PC-9 (cell line): ENCODE results near the gene SGO2. TPM values are rescaled to one million over a fixed set of nuclear protein-coding genes. Genes with fewer than 3 reads are reported as not detected.

Experiments used
- BruUV-seq: library from RNA; stranded (reverse); fragments of 400-500 nt; replicated peaks from 2 replicates; lab custom pipeline; 2021; lab: Mats Ljungman, UMichigan
- CTCF ChIA-PET: fragments of 300-600 bp; sonication (Branson Sonifier 250); formaldehyde crosslinking; loops from one replicate; lab custom pipeline; 2022; ENCODE audit warnings: antibody characterized with exemption; lab: Charles Lee
- POLR2A ChIA-PET: fragments of 300-600 bp; sonication (Branson Sonifier 250); formaldehyde crosslinking; loops from one replicate; lab custom pipeline; 2022; ENCODE audit warnings: antibody characterized with exemption; ENCODE audit not compliant: unreplicated experiment; lab: Charles Lee
- DNase-seq, 2 experiments: peaks; one replicate each; pipeline versions ENCODE4 v3.0.0 to v3.0.0-alpha.2; 2015 to 2022; ENCODE audit warnings: mixed read lengths in 1 of 2
- H2AFZ ChIP-seq: fragments of 200-600 bp; sonication (generic); 2 replicates; pipeline ENCODE4 v1.8.1; 2017; ENCODE audit warnings: antibody characterized with exemption
- H3F3A ChIP-seq: fragments of 200-600 bp; sonication (generic); 2 replicates; pipeline ENCODE4 v1.8.1; 2017; ENCODE audit warnings: antibody characterized with exemption, mild to moderate bottlenecking, low read depth; ENCODE audit not compliant: insufficient read depth
- H3K27ac ChIP-seq: fragments of 200-600 bp; sonication (generic); 2 replicates; pipeline ENCODE4 v1.6.1; 2016; ENCODE audit warnings: mixed run types
- H3K27me3 ChIP-seq: fragments of 200-600 bp; sonication (generic); 2 replicates; pipeline ENCODE4 v1.6.1; 2016; ENCODE audit warnings: low read depth, mixed run types; ENCODE audit not compliant: insufficient read depth
- H3K36me3 ChIP-seq: fragments of 200-600 bp; sonication (generic); 2 replicates; pipeline ENCODE4 v1.6.1; 2016; ENCODE audit warnings: low read depth, mixed run types
- H3K4me1 ChIP-seq: fragments of 200-600 bp; sonication (generic); replicated peaks from 2 replicates; pipeline ENCODE4 v1.6.1; 2016; ENCODE audit warnings: mixed run types; ENCODE audit not compliant: insufficient read depth
- H3K4me2 ChIP-seq: fragments of 200-600 bp; sonication (generic); 2 replicates; pipeline ENCODE4 v1.6.1; 2017; ENCODE audit warnings: mixed run types
- H3K4me3 ChIP-seq: fragments of 200-600 bp; sonication (generic); 2 replicates; pipeline ENCODE4 v1.6.1; 2016; ENCODE audit warnings: mixed run types
- H3K79me2 ChIP-seq: fragments of 200-600 bp; sonication (generic); 2 replicates; pipeline ENCODE4 v1.6.1; 2017; ENCODE audit warnings: low read depth, mixed run types
- H3K9me2 ChIP-seq: fragments of 200-600 bp; sonication (generic); 2 replicates; pipeline ENCODE4 v1.8.1; 2017; ENCODE audit warnings: mild to moderate bottlenecking; ENCODE audit not compliant: insufficient read depth
- H3K9me3 ChIP-seq: fragments of 200-600 bp; sonication (generic); 2 replicates; pipeline ENCODE4 v1.8.1; 2016; ENCODE audit warnings: low read depth; ENCODE audit not compliant: insufficient read depth
- H4K20me1 ChIP-seq: fragments of 200-600 bp; sonication (generic); 2 replicates; pipeline ENCODE4 v1.8.1; 2017; ENCODE audit not compliant: insufficient read depth
- EZH2 ChIP-seq: fragments of 200-600 bp; sonication (generic); IDR thresholded peaks from 2 replicates; pipeline ENCODE4 v1.8.0; 2017; ENCODE audit warnings: antibody characterized with exemption, low read depth
- intact Hi-C: fragments of 100-400 bp; cut with micrococcal nuclease; formaldehyde crosslinking; loops from one replicate; pipeline ENCODE4 v1.10.0; 2022; ENCODE audit not compliant: unreplicated experiment
- total RNA-seq: library from RNA; stranded (reverse); gene quantifications from 2 replicates; pipeline ENCODE4 v1.2.3, GENCODE V29; 2021
- TF ChIP-seq, protein P1 (sequence below): fragments of 200-600 bp; sonication (generic); conservative IDR thresholded peaks from 2 replicates; pipeline ENCODE4 v1.6.1; 2017; ENCODE audit warnings: mixed run types, antibody characterized with exemption, mild to moderate bottlenecking, moderate library complexity

SGO2 gene
- total RNA-seq, 1 experiment from 2014 or later: 25.0 TPM

DNA sequence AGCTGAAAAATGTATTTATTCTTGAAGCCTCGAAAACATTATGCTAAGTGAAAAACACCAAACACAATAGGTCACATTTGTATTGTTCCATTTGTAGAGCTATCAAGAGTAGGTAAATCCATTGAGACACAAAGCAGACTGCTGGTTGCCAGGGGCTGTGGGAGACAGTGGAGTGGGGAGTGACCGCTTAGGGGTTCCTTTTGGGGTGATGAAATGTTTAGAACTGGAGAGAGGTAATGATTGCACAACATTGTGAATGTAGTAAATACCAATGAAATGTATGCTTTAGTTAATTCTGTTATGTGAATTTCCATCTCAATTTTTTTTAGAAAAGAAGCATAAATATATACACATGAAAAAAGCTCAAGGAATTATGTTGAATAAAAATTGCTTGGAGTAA lies 32.0 kb upstream of the SGO2 start:
- no peak for DNase-seq
- Histone ChIP-seq H3K4me2 (no peak overlapping the region), H3K36me3 (peaks cover 34% of the 10 kb centered on the region), H3K4me3 (no peak overlapping the region), H3K79me2 (no peaks in the 10 kb centered on the region), H3K9me2 (no peaks in the 10 kb centered on the region), H3K27ac (no peak overlapping the region), H3K9me3 (no peaks in the 10 kb centered on the region), H3K27me3 (no peaks in the 10 kb centered on the region), H3F3A (0 out of 2 replicates have a peak, but pooled peaks cover 13% of the 10 kb centered on the region), H3K4me1 (no peaks in the 10 kb centered on the region), H2AFZ (no peak overlapping the region), H4K20me1 (no peaks in the 10 kb centered on the region)
- ChIA-PET POLR2A (interaction anchor here (0.5 kb wide), 1 partner anchor 9 kb away, joined by 4 read pairs; no protein-coding TSS in a partner anchor), CTCF (no interaction called here)
- intact Hi-C loops: no loop called here
- BruUV-seq: no TSS peak
- TF ChIP-seq, protein P1, sequence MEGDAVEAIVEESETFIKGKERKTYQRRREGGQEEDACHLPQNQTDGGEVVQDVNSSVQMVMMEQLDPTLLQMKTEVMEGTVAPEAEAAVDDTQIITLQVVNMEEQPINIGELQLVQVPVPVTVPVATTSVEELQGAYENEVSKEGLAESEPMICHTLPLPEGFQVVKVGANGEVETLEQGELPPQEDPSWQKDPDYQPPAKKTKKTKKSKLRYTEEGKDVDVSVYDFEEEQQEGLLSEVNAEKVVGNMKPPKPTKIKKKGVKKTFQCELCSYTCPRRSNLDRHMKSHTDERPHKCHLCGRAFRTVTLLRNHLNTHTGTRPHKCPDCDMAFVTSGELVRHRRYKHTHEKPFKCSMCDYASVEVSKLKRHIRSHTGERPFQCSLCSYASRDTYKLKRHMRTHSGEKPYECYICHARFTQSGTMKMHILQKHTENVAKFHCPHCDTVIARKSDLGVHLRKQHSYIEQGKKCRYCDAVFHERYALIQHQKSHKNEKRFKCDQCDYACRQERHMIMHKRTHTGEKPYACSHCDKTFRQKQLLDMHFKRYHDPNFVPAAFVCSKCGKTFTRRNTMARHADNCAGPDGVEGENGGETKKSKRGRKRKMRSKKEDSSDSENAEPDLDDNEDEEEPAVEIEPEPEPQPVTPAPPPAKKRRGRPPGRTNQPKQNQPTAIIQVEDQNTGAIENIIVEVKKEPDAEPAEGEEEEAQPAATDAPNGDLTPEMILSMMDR: no peak
- TF ChIP-seq EZH2: no peak

DNA sequence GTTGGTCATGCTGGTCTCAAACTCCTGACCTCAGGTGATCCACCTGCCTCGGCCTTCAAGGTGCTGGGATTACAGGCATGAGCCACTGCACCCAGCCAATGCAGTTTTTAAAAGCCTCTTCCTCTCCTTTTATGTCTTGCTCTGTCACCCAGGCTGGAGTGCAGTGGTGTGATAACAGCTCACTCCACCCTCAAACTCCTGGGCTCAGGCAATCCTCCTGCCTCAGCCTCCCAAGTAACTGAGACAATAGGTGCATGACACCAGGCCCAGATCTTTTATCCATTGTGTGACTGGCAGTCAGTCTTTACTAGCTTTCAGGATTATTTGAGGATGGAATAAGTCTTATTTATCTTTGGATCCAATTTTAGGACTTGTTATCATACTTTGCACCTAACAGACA lies 29.3 kb upstream of the SGO2 start:
- no peaks in the 10 kb centered on the region for H3K27me3 ChIP-seq
- no peak overlapping the region for H2AFZ ChIP-seq
- no peak overlapping the region for H3K4me3 ChIP-seq
- ChIA-PET CTCF (no interaction called here), POLR2A (no interaction called here)
- no peaks in the 10 kb centered on the region for H4K20me1 ChIP-seq
- H3K9me3 ChIP-seq: no peaks in the 10 kb centered on the region
- H3K9me2 ChIP-seq: no peaks in the 10 kb centered on the region
- peaks cover 19% of the 10 kb centered on the region; the same call in 1 of the 2 replicates for H3K36me3 ChIP-seq
- no peak for DNase-seq
- no peak overlapping the region for H3K27ac ChIP-seq
- no peak for TF ChIP-seq EZH2
- TF ChIP-seq, protein P1: no peak
- no peak overlapping the region for H3K4me2 ChIP-seq
- H3K4me1 ChIP-seq: no peaks in the 10 kb centered on the region
- intact Hi-C loops: no loop called here
- BruUV-seq: no TSS peak
- no peaks in the 10 kb centered on the region for H3K79me2 ChIP-seq
- 0 out of 2 replicates have a peak, but pooled peaks cover 10% of the 10 kb centered on the region for H3F3A ChIP-seq

DNA sequence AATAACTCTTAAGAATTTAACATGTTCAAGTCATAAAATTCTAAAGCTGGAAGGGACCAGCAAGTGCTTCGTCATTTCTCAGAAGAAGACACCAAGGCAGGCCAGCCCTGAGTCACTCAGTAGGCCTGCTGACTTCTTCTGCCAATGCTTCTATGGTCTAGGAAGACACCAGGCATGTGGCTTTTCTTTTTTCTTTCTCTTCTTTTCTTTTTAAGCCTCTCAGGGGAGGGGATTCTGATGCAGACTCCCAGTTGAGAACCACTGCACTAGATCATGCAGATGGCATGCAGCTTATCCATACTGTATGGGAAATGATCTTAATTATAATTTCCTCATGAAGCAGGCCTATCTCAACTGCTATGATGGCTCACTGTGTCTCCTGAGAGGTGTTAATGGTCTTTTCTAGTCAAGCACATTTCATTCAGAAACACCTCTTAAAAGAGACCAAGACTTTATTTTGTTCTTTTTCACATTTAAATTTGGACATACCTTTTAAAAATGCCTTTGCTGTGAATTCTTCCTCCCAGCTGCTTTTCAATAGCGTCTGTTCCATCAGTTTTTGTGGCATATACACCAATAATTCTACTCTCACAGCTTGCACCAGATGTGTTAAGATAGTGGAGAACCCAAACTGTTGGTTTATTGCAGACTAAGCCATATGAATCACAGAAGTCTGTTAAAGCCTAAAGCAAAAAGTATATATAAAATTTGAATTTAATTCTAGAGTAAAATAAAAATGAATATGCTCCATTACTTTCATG lies 27.4 kb upstream of the SGO2 start:
- DNase-seq: no peak
- Histone ChIP-seq H3K79me2 (no peaks in the 10 kb centered on the region), H4K20me1 (no peaks in the 10 kb centered on the region), H3K9me2 (no peaks in the 10 kb centered on the region), H3K4me3 (no peak overlapping the region), H3K9me3 (no peaks in the 10 kb centered on the region), H3K27ac (no peak overlapping the region), H3K4me1 (no peaks in the 10 kb centered on the region), H3K36me3 (0 out of 2 replicates have a peak, but pooled peaks cover 14% of the 10 kb centered on the region), H3F3A (0 out of 2 replicates have a peak, but pooled peaks cover 10% of the 10 kb centered on the region), H3K27me3 (no peaks in the 10 kb centered on the region), H3K4me2 (no peak overlapping the region), H2AFZ (no peak overlapping the region)
- ChIA-PET CTCF (no interaction called here), POLR2A (no interaction called here)
- TF ChIP-seq EZH2: no peak
- TF ChIP-seq, protein P1: no peak
- intact Hi-C loops: no loop called here
- no TSS peak for BruUV-seq
